K562 (cell line): ENCODE data around the gene HSD17B8. TPM values are rescaled to one million over a fixed set of nuclear protein-coding genes. Genes with fewer than 3 reads are reported as not detected.

Experiments
- ATAC-seq: fragments of 200-7000 bp; cut with Tn5 transposase; 3 replicates; pipeline ENCODE4 v1.9.1; 2020; ENCODE audit warnings: moderate library complexity
- BruUV-seq: library from RNA; stranded (reverse); fragments of 400-500 nt; replicated peaks from 2 replicates; lab custom pipeline; 2021; lab: Mats Ljungman, UMichigan
- CTCF ChIA-PET: fragments of 300-600 bp; formaldehyde crosslinking; extraction: SDS; loops from one replicate; lab custom pipeline; 2021; ENCODE audit warnings: low intra/inter-chr PET ratio; lab: Yijun Ruan, JAX
- POLR2A ChIA-PET: fragments of 300-600, 350-650 bp; sonication (Branson Sonifier 250); formaldehyde crosslinking; extraction: SDS; loops from one replicate; lab custom pipeline; 2021; ENCODE audit warnings: antibody characterized with exemption, inconsistent platforms; lab: Yijun Ruan, JAX
- DNase-seq, 4 experiments: peaks; one replicate each; pipeline versions ENCODE4 v3.0.0 to v3.0.0-alpha.2; 2011 to 2018; ENCODE audit warnings: low spot score in 3 of 4, mixed read lengths in 3 of 4; ENCODE audit errors: extremely low read depth in 1 of 4
- FAIRE-seq: peaks from 2 replicates; lab custom pipeline; 2011; peaks lifted over from hg19 to GRCh38; lab: Jason Lieb, UNC
- H2AFZ ChIP-seq: 2 replicates; pipeline ENCODE4 v1.6.0; 2011; ENCODE audit warnings: low read depth, low read length, control low read depth, inconsistent platforms
- H3K27ac ChIP-seq: fragments of 200-600 bp; 3 replicates; pipeline ENCODE4 v1.8.0; 2011; ENCODE audit warnings: low read depth, mild to moderate bottlenecking, control low read depth, inconsistent platforms, low read length, moderate library complexity, mixed read lengths; ENCODE audit errors: extremely low read depth
- H3K27me3 ChIP-seq, 2 experiments: fragments of 300-600 bp in 1 of 2; 2 replicates in 1 of 2; 3 replicates in 1 of 2; pipeline versions ENCODE4 v1.6.0 to v1.8.0; 2011; ENCODE audit warnings: inconsistent platforms in 2 of 2, low read length in 2 of 2, mild to moderate bottlenecking in 1 of 2, mixed read lengths in 1 of 2, moderate library complexity in 1 of 2; ENCODE audit not compliant: control insufficient read depth in 2 of 2, insufficient read depth in 2 of 2
- H3K36me3 ChIP-seq: fragments of 300-600 bp; 3 replicates; pipeline ENCODE4 v1.8.0; 2011; ENCODE audit warnings: mild to moderate bottlenecking, low read length, inconsistent platforms; ENCODE audit not compliant: control insufficient read depth, insufficient read depth
- H3K4me1 ChIP-seq, 2 experiments: fragments of 200-600 bp in 1 of 2; replicated peaks in 1 of 2; 2 replicates in 1 of 2; 3 replicates in 1 of 2; pipeline versions ENCODE4 v1.5.1 to v1.8.0; 2011; ENCODE audit warnings: inconsistent platforms in 2 of 2, low read length in 2 of 2, mild to moderate bottlenecking in 1 of 2, mixed read lengths in 1 of 2, moderate library complexity in 1 of 2; ENCODE audit not compliant: control insufficient read depth in 2 of 2, insufficient read depth in 2 of 2
- H3K4me2 ChIP-seq: 2 replicates; pipeline ENCODE4 v1.6.1; 2011; ENCODE audit warnings: low read length, control low read depth, inconsistent platforms, mixed read lengths; ENCODE audit not compliant: insufficient read depth
- H3K4me3 ChIP-seq: fragments of 200-600 bp; sonication (generic), shearing (Covaris generic); 2 replicates; pipeline ENCODE4 v1.5.1; 2016; ENCODE audit warnings: control low read depth, inconsistent platforms
- H3K79me2 ChIP-seq: fragments of 200-600 bp; 3 replicates; pipeline ENCODE4 v1.8.0; 2011; ENCODE audit warnings: low read length, inconsistent platforms; ENCODE audit not compliant: control insufficient read depth, insufficient read depth
- H3K9ac ChIP-seq, 2 experiments: 2 replicates each; pipeline versions ENCODE4 v1.6.0 to v1.6.1; 2011; ENCODE audit warnings: low read depth in 2 of 2, low read length in 2 of 2, control low read depth in 1 of 2, inconsistent platforms in 1 of 2, mild to moderate bottlenecking in 1 of 2, mixed read lengths in 1 of 2; ENCODE audit not compliant: insufficient read depth in 1 of 2
- H3K9me1 ChIP-seq: one replicate; pipeline ENCODE4 v1.6.0; 2011; ENCODE audit warnings: inconsistent platforms, mild to moderate bottlenecking, low read length, moderate library complexity; ENCODE audit not compliant: control insufficient read depth, insufficient read depth
- H3K9me3 ChIP-seq: replicated peaks from 2 replicates; pipeline ENCODE4 v1.5.1; 2011; ENCODE audit warnings: low read depth, low read length, inconsistent platforms; ENCODE audit not compliant: control insufficient read depth, insufficient read depth
- H4K20me1 ChIP-seq: replicated peaks from 2 replicates; pipeline ENCODE4 v1.6.1; 2011; ENCODE audit warnings: low read length, inconsistent platforms, mixed read lengths; ENCODE audit not compliant: control insufficient read depth, insufficient read depth
- CTCFL ChIP-seq: IDR thresholded peaks from 2 replicates; pipeline ENCODE4 v1.6.1; 2011; ENCODE audit warnings: borderline replicate concordance, low read depth, mild to moderate bottlenecking, moderate library complexity, low read length; ENCODE audit not compliant: insufficient read depth, poor library complexity, severe bottlenecking
- ESRRA ChIP-seq: fragments of 450-650 bp; IDR thresholded peaks from 2 replicates; pipeline ENCODE4 v1.6.1; 2014; ENCODE audit warnings: low read depth, mild to moderate bottlenecking, moderate library complexity, borderline replicate concordance
- FOXJ2 ChIP-seq: fragments of 200-800 bp; sonication (Bioruptor generic); IDR thresholded peaks from 2 replicates; pipeline ENCODE4 v1.6.1; 2016; ENCODE audit warnings: missing genetic modification characterization, missing compliant biosample characterization
- FOXJ3 ChIP-seq: sonication (generic); formaldehyde crosslinking; IDR thresholded peaks from 2 replicates; pipeline ENCODE4 v1.4.0; 2020; ENCODE audit warnings: mild to moderate bottlenecking, missing genetic modification reagents
- HIVEP1 ChIP-seq: fragments of 250-450 bp; sonication (Bioruptor Pico); IDR thresholded peaks from 2 replicates; pipeline ENCODE4 v1.4.0; 2020; ENCODE audit warnings: mild to moderate bottlenecking
- KAT8 ChIP-seq: fragments of 450-650 bp; IDR thresholded peaks from 2 replicates; pipeline ENCODE4 v1.6.1; 2016; ENCODE audit warnings: low read depth, mild to moderate bottlenecking
- LEF1 ChIP-seq: fragments of 450-650 bp; IDR thresholded peaks from 2 replicates; pipeline ENCODE4 v1.6.1; 2016; ENCODE audit warnings: mild to moderate bottlenecking
- NCOA6 ChIP-seq: fragments of 450-650 bp; IDR thresholded peaks from 2 replicates; pipeline ENCODE4 v1.6.1; 2017; ENCODE audit warnings: mild to moderate bottlenecking
- NR2C2 ChIP-seq, 2 experiments: fragments of 200-800 bp in 1 of 2; sonication (Bioruptor generic) in 1 of 2; sonication (generic) in 1 of 2; formaldehyde crosslinking in 1 of 2; IDR thresholded peaks; 2 replicates each; pipeline versions ENCODE4 v1.6.1 to v1.8.0; 2016 to 2022; ENCODE audit warnings: mild to moderate bottlenecking in 1 of 2, missing compliant biosample characterization in 1 of 2, missing genetic modification characterization in 1 of 2, missing genetic modification reagents in 1 of 2
- RNF219 ChIP-seq: fragments of 250-450 bp; sonication (Bioruptor Pico); IDR thresholded peaks from 2 replicates; pipeline ENCODE4 v1.5.0; 2022; ENCODE audit warnings: mild to moderate bottlenecking
- THRA ChIP-seq: fragments of 450-650 bp; IDR thresholded peaks from 2 replicates; pipeline ENCODE4 v1.6.1; 2017; ENCODE audit warnings: mild to moderate bottlenecking, moderate library complexity
- TSC22D4 ChIP-seq: fragments of 450-650 bp; IDR thresholded peaks from 2 replicates; pipeline ENCODE4 v1.6.1; 2016; ENCODE audit warnings: missing genetic modification characterization, missing biosample characterization, control low read depth
- ZNF668 ChIP-seq: fragments of 250-450 bp; sonication (Bioruptor Pico); IDR thresholded peaks from 2 replicates; pipeline ENCODE4 v1.8.0; 2022; ENCODE audit warnings: mild to moderate bottlenecking, inconsistent platforms
- ZSCAN29 ChIP-seq: fragments of 450-650 bp; IDR thresholded peaks from 2 replicates; pipeline ENCODE4 v1.6.1; 2017
- WGBS: fragments of 100-300 bp; shearing (Covaris generic); methylation state at CpG from one replicate; pipeline ENCODE4 v1.1.6; 2016; ENCODE audit warnings: low coverage, mixed read lengths; ENCODE audit not compliant: insufficient coverage; ENCODE audit errors: missing lambda C conversion rate; 5-methylcytosine and 5-hydroxymethylcytosine counted together
- in situ Hi-C: fragments of 300-500 bp; cut with MboI; formaldehyde crosslinking; loops from 4 replicates; pipeline ENCODE4 v1.15.0; 2018; ENCODE audit warnings: inconsistent platforms, mixed read lengths
- intact Hi-C: fragments of 100-400 bp; cut with micrococcal nuclease; formaldehyde crosslinking; loops from 2 replicates; pipeline ENCODE4 v1.14.2; 2022
- polyA plus RNA-seq, 8 experiments: library from polyadenylated mRNA; depleted of rRNA in 4 of 8; stranded (reverse) in 5 of 8; unstranded in 3 of 8; fragments of >200 nt; fragmentation: Nextera tagmentation in 2 of 8; fragmentation: Illumina TruSeq in 1 of 8; extraction: Ambion mirVana in 2 of 8; extraction: Trizol in 1 of 8; gene quantifications; 2 replicates each; pipeline versions ENCODE4 v1.2.1 to v1.2.3, GENCODE V29; 2011 to 2014; ENCODE audit warnings: inconsistent platforms in 1 of 8, missing spikeins in 1 of 8
- total RNA-seq, 7 experiments: library from RNA; depleted of rRNA in 6 of 7; stranded (reverse); fragments of >200 nt in 6 of 7; fragmentation: Illumina TruSeq in 2 of 7; extraction: Trizol in 2 of 7; gene quantifications; 2 replicates each; pipeline versions ENCODE4 v1.2.1 to v1.2.3, GENCODE V29; 2011 to 2021; ENCODE audit warnings: low replicate concordance in 1 of 7

Gene HSD17B8
- total and polyA plus RNA-seq, 9 of the 15 experiments (the other 6 are each of a cell fraction or from before 2014, with no cell fraction given), result 3.7 to 35.2 (median 14.2) TPM

- Histone ChIP-seq H3K9me3 (no peaks in the 10 kb centered on the region), H4K20me1 (peaks cover 4% of the 10 kb centered on the region; the same call in 1 of the 2 replicates), H3K27me3 (peaks cover 3 to 25% of the 10 kb centered on the region in 2 experiments; a peak in 4 of 5 replicates), H3K4me3 (no peak overlapping the region), H3K4me2 (no peak overlapping the region), H3K36me3 (no peaks in the 10 kb centered on the region), H3K9ac (no peak overlapping the region), H2AFZ (no peak overlapping the region), H3K79me2 (no peaks in the 10 kb centered on the region), H3K9me1 (no peaks in the 10 kb centered on the region), H3K4me1 (peaks cover 0 to 4% of the 10 kb centered on the region in 2 experiments; a peak in 1 of 5 replicates), H3K27ac (no peak overlapping the region)
- in situ Hi-C loops (no loop called here), intact Hi-C loops (no loop called here)
- FAIRE-seq, result no peak
- ATAC-seq, result no peak
- no TSS peak for BruUV-seq
- no peak for DNase-seq
- WGBS, result 18% methylated on average over 9 of the region's 11 CpGs
- CTCF ChIA-PET, result interaction anchor here (1.0 to 2.7 kb wide), 4 partner anchors 23 to 52 kb away, joined by 3 to 20 read pairs (median 11); no protein-coding TSS in a partner anchor
- POLR2A ChIA-PET, result no interaction called here
- no peak for TF ChIP-seq KAT8
- no peak for TF ChIP-seq FOXJ2 (tag)
- no peak for TF ChIP-seq FOXJ3 (CRISPR knock-in tag)
- no peak for TF ChIP-seq ZSCAN29
- no peak for TF ChIP-seq HIVEP1
- peak; percentile 69; the same call in 1 of the 2 replicates for TF ChIP-seq ESRRA
- no peak for TF ChIP-seq ZNF668 (CRISPR knock-in tag)
- TF ChIP-seq TSC22D4, result no peak
- no peak for TF ChIP-seq RNF219 (CRISPR knock-in tag)
- TF ChIP-seq NR2C2 (CRISPR knock-in tag; IDR thresholded peaks at IDR 0.05), result no peak
- peak; percentile 48; the same call in 1 of the 2 replicates for TF ChIP-seq NR2C2 (tag; IDR thresholded peaks at IDR 0.05)
- no peak for TF ChIP-seq CTCFL
- no peak for TF ChIP-seq THRA
- TF ChIP-seq LEF1, result no peak
- no peak for TF ChIP-seq NCOA6
Observed at GRCh38 chr6:33171016-33171879, 33.2 kb upstream of the HSD17B8 start.
